ENCODE measurements around the gene PLLP.
A peak's percentile ranks its signal among the peaks of the same experiment; 100 is the strongest.
"Not testable (repeated sequence)": the region's sequence is repeated elsewhere in the genome, so short reads cannot be mapped to it uniquely, and the experiment has no call there.

The PLLP gene

GRCh38 chr16:57277586-57277985 is 6.9 kb downstream of the PLLP start:
- TF ChIP-seq TCF4 (CRISPR knock-in tag; IDR thresholded peaks at IDR 0.05; ENCODE audit: borderline replicate concordance) (no peak), ZC3H10 (CRISPR knock-in tag; IDR thresholded peaks at IDR 0.05) (no peak)
- peak; percentile 78 for ATAC-seq

GRCh38 chr16:57276596-57276995 is 7.9 kb downstream of the PLLP start:
- no peak for ATAC-seq
- TF ChIP-seq TSHZ2 (CRISPR knock-in tag; IDR thresholded peaks at IDR 0.05) (no peak), BACH2 (CRISPR knock-in tag; IDR thresholded peaks at IDR 0.05; ENCODE audit: borderline replicate concordance) (no peak), PPARA (CRISPR knock-in tag; IDR thresholded peaks at IDR 0.05; ENCODE audit: borderline replicate concordance) (no peak), POU6F1 (CRISPR knock-in tag; IDR thresholded peaks at IDR 0.05; ENCODE audit: borderline replicate concordance, low read depth) (no peak), TCF4 (CRISPR knock-in tag; IDR thresholded peaks at IDR 0.05; ENCODE audit: borderline replicate concordance) (no peak), CSRNP3 (CRISPR knock-in tag; IDR thresholded peaks at IDR 0.05) (no peak)

- not testable (repeated sequence) for ATAC-seq
Observed at GRCh38 chr16:57275946-57276345, 8.5 kb downstream of the PLLP start.

- no peak for ATAC-seq
- TF ChIP-seq CREB5 (CRISPR knock-in tag; IDR thresholded peaks at IDR 0.05; ENCODE audit: low read depth) (no peak), CSRNP3 (CRISPR knock-in tag; IDR thresholded peaks at IDR 0.05) (no peak), TSHZ2 (CRISPR knock-in tag; IDR thresholded peaks at IDR 0.05) (no peak), ZFP30 (CRISPR knock-in tag; IDR thresholded peaks at IDR 0.05) (no peak), ZNF70 (CRISPR knock-in tag; IDR thresholded peaks at IDR 0.05) (no peak), PATZ1 (CRISPR knock-in tag; IDR thresholded peaks at IDR 0.05; ENCODE audit: borderline replicate concordance) (no peak), TCF4 (CRISPR knock-in tag; IDR thresholded peaks at IDR 0.05; ENCODE audit: borderline replicate concordance) (no peak), ZFP3 (CRISPR knock-in tag; IDR thresholded peaks at IDR 0.05) (no peak), OSR1 (CRISPR knock-in tag; IDR thresholded peaks at IDR 0.05) (no peak), TOX (CRISPR knock-in tag; IDR thresholded peaks at IDR 0.05; ENCODE audit: borderline replicate concordance) (no peak), GLIS3 (CRISPR knock-in tag; IDR thresholded peaks at IDR 0.05) (no peak), ZNF565 (CRISPR knock-in tag; conservative IDR thresholded peaks at IDR 0.05; ENCODE audit: low read depth) (no peak), ARNTL (CRISPR knock-in tag; IDR thresholded peaks at IDR 0.05; ENCODE audit: borderline replicate concordance, low read depth) (no peak), PPARA (CRISPR knock-in tag; IDR thresholded peaks at IDR 0.05; ENCODE audit: borderline replicate concordance) (no peak)
Observed at GRCh38 chr16:57273826-57274225, 10.6 kb downstream of the PLLP start.

Data from SK-N-SH treated with all-trans-retinoic acid at 6 μM for 48 hours (cell line).